Parathyroid adenoma (tissue), 2 donors: ENCODE results near the gene PPM1F.

Experiments used
- H2AFZ ChIP-seq: fragments of 300-600 bp; sonication (generic); one replicate; pipeline ENCODE4 v1.7.0; 2017; ENCODE audit warnings: antibody characterized with exemption, mild to moderate bottlenecking
- H3K27ac ChIP-seq: fragments of 300-600 bp; sonication (generic); one replicate; pipeline ENCODE4 v1.7.0; 2017
- H3K27me3 ChIP-seq: fragments of 300-600 bp; sonication (generic); one replicate; pipeline ENCODE4 v1.7.0; 2017; ENCODE audit warnings: low read length; ENCODE audit not compliant: control insufficient read depth, insufficient read depth
- H3K36me3 ChIP-seq: fragments of 300-600 bp; sonication (generic); one replicate; pipeline ENCODE4 v1.7.0; 2017; ENCODE audit warnings: low read length; ENCODE audit not compliant: control insufficient read depth, insufficient read depth
- H3K4me1 ChIP-seq: fragments of 300-600 bp; sonication (generic); one replicate; pipeline ENCODE4 v1.7.0; 2017; ENCODE audit warnings: control low read depth
- H3K4me2 ChIP-seq: fragments of 300-600 bp; sonication (generic); one replicate; pipeline ENCODE4 v1.7.0; 2017; ENCODE audit warnings: low read length
- H3K4me3 ChIP-seq: fragments of 300-600 bp; sonication (generic); one replicate; pipeline ENCODE4 v1.7.0; 2017; ENCODE audit warnings: low read depth, low read length
- H3K79me2 ChIP-seq: fragments of 300-600 bp; sonication (generic); one replicate; pipeline ENCODE4 v1.7.0; 2017; ENCODE audit warnings: control low read depth
- H3K9ac ChIP-seq: fragments of 300-600 bp; sonication (generic); one replicate; pipeline ENCODE4 v1.7.0; 2017; ENCODE audit warnings: mild to moderate bottlenecking
- H3K9me3 ChIP-seq: fragments of 300-600 bp; sonication (generic); one replicate; pipeline ENCODE4 v1.7.0; 2017; ENCODE audit warnings: low read length; ENCODE audit not compliant: control insufficient read depth
- TF ChIP-seq, protein P1 (sequence below): fragments of 300-600 bp; sonication (generic); IDR thresholded peaks from one replicate; pipeline ENCODE4 v1.7.0; 2017; ENCODE audit warnings: antibody characterized with exemption, mild to moderate bottlenecking
- donor health status: primary hyperparathyroidism.

PPM1F gene

DNA sequence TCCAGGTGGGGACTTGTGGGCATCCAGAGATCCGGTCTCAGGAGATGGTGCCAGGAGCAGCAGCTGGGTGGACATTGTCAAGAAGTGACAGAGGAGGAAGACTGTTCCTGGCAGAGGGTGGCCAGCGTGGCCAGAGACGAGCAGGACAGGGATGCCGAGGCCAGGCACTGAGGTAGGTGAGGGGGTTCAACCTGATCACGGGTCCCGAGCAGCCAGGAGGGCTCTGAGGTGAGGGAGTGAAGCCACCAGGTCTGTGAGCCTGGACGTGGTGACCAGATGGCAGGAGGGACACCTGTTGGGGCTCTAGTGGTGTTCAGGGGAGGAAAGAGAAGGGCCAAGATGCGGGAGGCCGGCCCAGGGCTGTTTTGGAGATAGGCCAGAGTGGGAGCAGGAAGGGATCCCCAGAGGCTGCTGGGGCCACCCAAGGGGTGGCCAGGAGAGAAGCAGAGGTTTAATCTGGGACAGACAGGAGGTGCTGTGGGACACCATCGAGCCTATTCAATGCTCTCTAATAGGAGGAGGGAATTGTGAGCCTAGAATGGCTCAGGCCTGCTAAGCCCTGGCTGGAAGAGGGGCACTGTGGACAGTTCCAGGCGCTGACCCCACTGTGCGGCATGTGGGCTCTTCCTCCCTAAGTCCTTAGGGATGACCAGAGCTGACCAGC lies 6.3 kb downstream of the PPM1F start:
- H3K27me3 ChIP-seq, result no peaks in the 10 kb centered on the region
- no peaks in the 10 kb centered on the region for H3K4me1 ChIP-seq
- H3K9me3 ChIP-seq, result no peaks in the 10 kb centered on the region
- peaks cover 2% of the 10 kb centered on the region for H3K79me2 ChIP-seq
- H3K4me3 ChIP-seq, result no peak overlapping the region
- H3K9ac ChIP-seq, result no peak overlapping the region
- H3K36me3 ChIP-seq, result no peaks in the 10 kb centered on the region
- TF ChIP-seq, protein P1, sequence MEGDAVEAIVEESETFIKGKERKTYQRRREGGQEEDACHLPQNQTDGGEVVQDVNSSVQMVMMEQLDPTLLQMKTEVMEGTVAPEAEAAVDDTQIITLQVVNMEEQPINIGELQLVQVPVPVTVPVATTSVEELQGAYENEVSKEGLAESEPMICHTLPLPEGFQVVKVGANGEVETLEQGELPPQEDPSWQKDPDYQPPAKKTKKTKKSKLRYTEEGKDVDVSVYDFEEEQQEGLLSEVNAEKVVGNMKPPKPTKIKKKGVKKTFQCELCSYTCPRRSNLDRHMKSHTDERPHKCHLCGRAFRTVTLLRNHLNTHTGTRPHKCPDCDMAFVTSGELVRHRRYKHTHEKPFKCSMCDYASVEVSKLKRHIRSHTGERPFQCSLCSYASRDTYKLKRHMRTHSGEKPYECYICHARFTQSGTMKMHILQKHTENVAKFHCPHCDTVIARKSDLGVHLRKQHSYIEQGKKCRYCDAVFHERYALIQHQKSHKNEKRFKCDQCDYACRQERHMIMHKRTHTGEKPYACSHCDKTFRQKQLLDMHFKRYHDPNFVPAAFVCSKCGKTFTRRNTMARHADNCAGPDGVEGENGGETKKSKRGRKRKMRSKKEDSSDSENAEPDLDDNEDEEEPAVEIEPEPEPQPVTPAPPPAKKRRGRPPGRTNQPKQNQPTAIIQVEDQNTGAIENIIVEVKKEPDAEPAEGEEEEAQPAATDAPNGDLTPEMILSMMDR, result no peak
- H3K27ac ChIP-seq, result peak overlapping the region; percentile 39
- no peak overlapping the region for H2AFZ ChIP-seq
- no peak overlapping the region for H3K4me2 ChIP-seq

DNA sequence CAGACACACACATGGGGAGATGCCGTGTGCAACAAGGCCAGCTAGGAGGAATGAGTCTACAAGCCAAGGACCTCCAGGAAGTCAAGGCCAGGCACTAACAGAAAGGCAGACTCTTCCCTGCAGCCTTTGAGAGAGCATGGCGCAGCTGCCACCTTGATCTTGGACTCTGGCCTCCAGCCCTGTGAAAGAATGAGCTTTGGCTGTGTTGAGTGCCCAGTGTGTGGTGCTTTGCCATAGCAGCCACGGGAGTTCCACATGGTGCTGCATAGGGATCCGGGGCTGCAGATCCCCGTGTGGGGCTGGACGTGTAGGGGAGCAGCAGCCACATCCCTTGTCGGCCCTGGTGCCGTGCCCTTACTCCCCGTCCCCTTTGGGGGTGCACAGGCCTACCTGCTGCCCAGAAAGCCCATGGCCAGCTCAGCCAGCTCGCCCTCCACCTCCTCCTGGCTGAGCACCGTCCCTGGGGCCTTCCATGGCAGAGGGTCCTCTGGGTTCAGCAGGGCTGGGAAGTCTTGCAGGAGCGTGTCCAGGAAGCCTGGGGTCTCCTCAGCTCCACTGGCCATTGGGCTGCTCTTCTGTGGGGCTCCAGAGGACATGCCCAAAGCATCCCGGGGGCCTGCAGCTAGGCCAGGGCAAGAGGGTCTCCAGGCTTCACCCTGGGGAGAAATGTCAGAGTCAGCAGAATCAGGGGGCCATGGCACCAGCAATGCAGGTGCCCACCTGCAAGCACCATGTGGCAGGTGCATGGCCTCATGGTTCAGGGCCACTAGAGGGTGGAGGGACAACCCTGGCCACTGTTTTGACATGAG lies 7.0 kb downstream of the PPM1F start:
- H3K27ac ChIP-seq, result no peak overlapping the region
- no peak overlapping the region for H3K4me3 ChIP-seq
- no peaks in the 10 kb centered on the region for H3K4me1 ChIP-seq
- no peaks in the 10 kb centered on the region for H3K9me3 ChIP-seq
- no peaks in the 10 kb centered on the region for H3K36me3 ChIP-seq
- TF ChIP-seq, protein P1, result no peak
- no peak overlapping the region for H3K9ac ChIP-seq
- H3K27me3 ChIP-seq, result no peaks in the 10 kb centered on the region
- H3K4me2 ChIP-seq, result no peak overlapping the region
- no peak overlapping the region for H2AFZ ChIP-seq
- peaks cover 2% of the 10 kb centered on the region for H3K79me2 ChIP-seq

DNA sequence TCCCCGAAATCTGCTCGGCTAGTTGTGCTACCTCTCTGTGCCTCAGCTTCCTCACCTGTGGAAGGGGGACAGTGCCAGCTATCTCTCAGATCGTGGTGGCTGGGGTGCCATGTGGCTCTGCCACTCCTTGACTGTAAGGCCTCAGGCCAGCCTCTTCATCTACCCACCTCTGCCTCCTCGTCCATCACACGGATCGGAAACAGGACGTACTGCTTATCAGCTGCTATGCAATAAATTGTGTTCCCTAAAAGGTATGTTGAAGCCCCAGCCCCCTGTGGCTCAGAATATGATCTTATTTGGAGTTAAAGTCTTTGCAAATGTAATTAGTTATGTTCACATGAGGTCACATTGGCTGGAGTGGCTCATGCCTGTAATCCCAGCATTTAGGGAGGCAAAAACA lies 7.8 kb downstream of the PPM1F start:
- H3K27me3 ChIP-seq, result no peaks in the 10 kb centered on the region
- H3K4me1 ChIP-seq, result no peaks in the 10 kb centered on the region
- no peak overlapping the region for H3K4me3 ChIP-seq
- H3K9ac ChIP-seq, result no peak overlapping the region
- H3K4me2 ChIP-seq, result no peak overlapping the region
- peak overlapping the region; percentile 19 for H3K27ac ChIP-seq
- TF ChIP-seq, protein P1, result no peak
- H3K9me3 ChIP-seq, result no peaks in the 10 kb centered on the region
- peaks cover 2% of the 10 kb centered on the region for H3K79me2 ChIP-seq
- no peaks in the 10 kb centered on the region for H3K36me3 ChIP-seq
- no peak overlapping the region for H2AFZ ChIP-seq

DNA sequence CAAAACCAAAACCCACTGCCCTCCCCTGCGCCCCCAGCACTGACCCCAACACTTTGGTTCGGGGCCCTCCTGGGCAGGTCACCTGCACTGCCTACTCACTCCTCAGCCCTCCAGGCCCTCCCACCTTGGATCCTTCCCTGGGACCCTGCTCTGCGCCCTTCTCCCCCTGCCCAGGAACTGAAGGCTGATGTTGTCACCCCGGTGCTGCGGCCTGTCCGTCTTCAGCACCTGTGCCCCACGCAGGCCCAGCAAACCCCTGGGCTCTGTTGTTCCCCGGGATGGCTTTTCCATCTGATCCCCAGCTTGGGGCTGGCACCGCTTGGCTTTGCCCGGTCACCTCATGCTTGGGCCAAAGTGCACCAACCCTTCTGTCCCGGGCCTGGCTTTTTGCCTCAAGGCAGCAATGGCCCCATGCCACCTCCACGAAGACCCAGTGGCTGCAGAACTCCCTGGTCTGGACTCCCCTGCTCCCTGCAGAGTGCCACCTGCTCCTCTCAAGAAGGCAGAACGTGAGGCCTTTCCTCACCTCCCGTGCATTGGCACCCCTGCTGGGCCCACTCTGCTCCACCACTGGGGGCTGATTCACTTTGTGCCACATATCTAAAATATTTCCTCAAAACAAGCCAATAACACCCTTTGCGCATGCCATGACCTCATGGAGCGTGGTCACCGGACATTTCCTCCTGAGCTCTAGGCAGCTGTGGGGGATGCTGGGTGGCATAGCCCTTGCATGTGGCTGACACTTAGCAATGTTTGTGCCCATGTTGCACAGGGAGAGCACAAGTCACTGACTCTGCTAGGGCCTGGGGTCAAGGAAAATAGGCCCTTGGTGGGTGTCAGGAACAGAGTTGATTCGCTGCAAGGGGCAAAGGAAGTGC lies 8.8 kb downstream of the PPM1F start:
- Histone ChIP-seq H3K9ac (no peak overlapping the region), H3K4me1 (peaks cover 1% of the 10 kb centered on the region), H3K27ac (peak overlapping the region; percentile 29), H3K4me3 (no peak overlapping the region), H3K79me2 (peaks cover 2% of the 10 kb centered on the region), H3K9me3 (no peaks in the 10 kb centered on the region), H3K36me3 (no peaks in the 10 kb centered on the region), H3K4me2 (no peak overlapping the region), H2AFZ (no peak overlapping the region), H3K27me3 (no peaks in the 10 kb centered on the region)
- TF ChIP-seq, protein P1, result no peak
